Dendritic cell treated with granulocyte-macrophage colony-stimulating factor and Interleukin-4, amounts not matched to agents 40 ng/mL and 50 ng/mL, for 4 days (primary cell): Measurements from ENCODE around the gene STXBP6.

Experiments used
- H3K27ac Mint-ChIP-seq: one replicate; pipeline ENCODE4 v1.8.0; 2022; ENCODE audit warnings: mild to moderate bottlenecking, mixed read lengths
- H3K27me3 Mint-ChIP-seq: one replicate; pipeline ENCODE4 v1.8.0; 2022; ENCODE audit warnings: mild to moderate bottlenecking, mixed read lengths
- H3K36me3 Mint-ChIP-seq: one replicate; pipeline ENCODE4 v1.8.0; 2022; ENCODE audit warnings: low read depth, mixed read lengths
- H3K4me1 Mint-ChIP-seq: one replicate; pipeline ENCODE4 v1.8.0; 2022; ENCODE audit warnings: low read depth, mixed read lengths
- H3K4me3 Mint-ChIP-seq: one replicate; pipeline ENCODE4 v1.8.0; 2022; ENCODE audit warnings: mild to moderate bottlenecking, moderate library complexity, mixed read lengths
- H3K9me3 Mint-ChIP-seq: one replicate; pipeline ENCODE4 v1.8.0; 2022; ENCODE audit warnings: mixed read lengths
- intact Hi-C: fragments of 100-400 bp; cut with micrococcal nuclease; formaldehyde crosslinking; loops from one replicate; pipeline ENCODE4 v1.15.0; 2022

STXBP6 gene

DNA sequence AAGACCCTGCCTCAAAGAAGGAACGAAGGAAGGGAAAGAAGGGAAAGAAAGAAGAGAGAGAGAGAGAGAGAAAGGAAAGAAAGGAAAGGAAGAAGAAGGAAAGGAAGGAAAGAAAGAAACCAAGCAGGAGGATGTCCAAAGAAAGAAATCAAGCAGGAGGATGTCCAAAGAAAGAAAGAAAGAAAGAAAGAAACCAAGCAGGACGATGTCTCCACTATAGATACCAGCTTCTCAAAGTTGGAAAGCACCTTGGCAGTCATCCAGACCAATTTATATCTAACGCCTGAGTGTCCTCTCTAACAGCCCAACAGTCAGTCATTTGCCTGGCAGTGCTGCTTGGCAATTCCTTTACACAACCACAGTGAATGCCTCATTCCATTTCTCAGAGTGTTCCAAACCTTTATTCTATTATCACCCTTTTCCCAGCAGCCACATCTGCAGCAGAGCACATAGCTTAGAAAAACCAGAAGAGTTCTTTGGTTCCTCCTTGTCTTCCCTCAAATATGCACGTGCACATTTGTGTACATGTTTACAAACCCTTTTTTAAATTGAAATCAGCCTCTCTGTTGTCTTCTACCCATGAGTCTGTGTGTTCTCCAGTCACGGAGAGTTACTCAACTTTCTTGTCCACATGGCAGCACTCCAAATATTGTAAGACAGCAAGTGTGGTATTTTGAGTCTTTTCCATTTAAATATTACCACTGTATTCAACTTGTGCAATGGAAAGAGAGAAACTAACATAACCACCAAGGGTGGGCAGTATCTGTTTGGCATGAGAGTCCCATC is 138.4 kb downstream of the STXBP6 start:
- Mint-ChIP-seq H3K27ac (peak overlapping the region; percentile 28), H3K9me3 (no peaks in the 10 kb centered on the region), H3K4me1 (peaks cover 55% of the 10 kb centered on the region), H3K36me3 (no peaks in the 10 kb centered on the region), H3K4me3 (peak overlapping the region; percentile 0), H3K27me3 (peaks cover 3% of the 10 kb centered on the region)
- intact Hi-C loops: no loop called here

DNA sequence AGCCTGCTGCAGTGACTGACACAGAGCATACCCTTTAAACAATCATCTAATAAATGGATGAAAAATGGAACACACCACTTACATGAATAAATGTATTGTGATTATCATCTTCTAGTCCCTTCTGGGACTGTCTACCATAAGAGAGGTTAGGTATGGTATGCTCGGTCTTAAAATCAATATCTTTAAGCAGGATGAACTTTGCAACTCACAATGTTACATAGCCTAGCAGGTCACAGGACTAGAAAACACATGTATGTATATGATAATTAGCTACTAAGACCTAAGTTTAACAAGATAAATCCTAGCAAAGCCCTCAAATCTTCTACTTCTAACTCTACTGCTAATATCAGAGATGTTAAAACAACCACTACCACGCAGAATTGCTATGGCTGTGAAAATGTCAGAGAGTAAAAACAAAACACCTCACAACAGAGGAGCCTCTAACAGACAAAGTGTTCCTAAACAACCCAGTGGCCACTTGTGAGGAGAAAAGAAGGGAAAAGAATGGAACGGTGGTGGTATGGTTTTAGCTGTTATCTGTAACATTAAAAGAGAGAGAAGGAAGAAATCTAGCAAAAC is 139.4 kb downstream of the STXBP6 start:
- Mint-ChIP-seq H3K4me1 (peaks cover 57% of the 10 kb centered on the region), H3K9me3 (no peaks in the 10 kb centered on the region), H3K27ac (peak overlapping the region; percentile 20), H3K27me3 (peaks cover 3% of the 10 kb centered on the region), H3K4me3 (no peak overlapping the region), H3K36me3 (no peaks in the 10 kb centered on the region)
- intact Hi-C loops: no loop called here

DNA sequence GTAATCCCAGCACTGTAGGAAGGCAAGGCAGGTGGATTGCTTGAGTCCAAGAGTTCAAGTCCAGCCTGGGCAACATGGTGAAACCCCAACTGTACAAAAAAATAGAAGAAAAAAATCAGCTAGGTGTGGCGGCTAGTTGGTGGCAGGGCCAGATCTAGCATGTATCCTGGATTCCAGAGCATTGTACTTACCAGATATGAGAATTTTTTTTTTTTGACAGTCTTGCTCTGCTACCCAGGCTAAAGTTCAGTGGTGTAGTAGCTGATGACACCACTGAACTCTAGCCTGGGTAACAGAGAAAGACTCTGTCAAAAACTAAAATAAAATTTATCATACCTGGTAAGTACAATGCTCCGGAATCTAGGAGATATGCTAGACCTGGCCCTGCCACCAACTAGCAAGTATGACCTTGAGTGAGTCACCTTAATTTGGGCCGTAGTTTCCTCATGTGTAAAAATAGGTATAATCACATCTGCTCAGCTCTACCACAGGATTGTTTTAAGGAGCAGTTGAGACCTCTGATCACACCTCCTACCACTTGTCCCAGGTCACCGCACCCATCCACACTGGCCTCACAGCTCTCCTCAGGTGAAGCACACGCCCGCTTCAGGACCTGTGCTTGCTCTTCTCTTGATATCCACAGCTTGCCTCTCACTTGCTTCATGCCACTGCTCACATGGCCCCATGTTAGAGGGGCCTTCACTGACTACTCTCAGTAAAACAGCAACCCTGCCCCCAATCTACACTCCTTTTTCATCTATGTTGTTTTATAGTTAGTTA is 140.2 kb downstream of the STXBP6 start:
- peaks cover 61% of the 10 kb centered on the region for H3K4me1 Mint-ChIP-seq
- H3K4me3 Mint-ChIP-seq: no peak overlapping the region
- H3K27ac Mint-ChIP-seq: peak overlapping the region; percentile 20
- no peaks in the 10 kb centered on the region for H3K9me3 Mint-ChIP-seq
- H3K27me3 Mint-ChIP-seq: peaks cover 3% of the 10 kb centered on the region
- intact Hi-C loops: no loop called here
- no peaks in the 10 kb centered on the region for H3K36me3 Mint-ChIP-seq

DNA sequence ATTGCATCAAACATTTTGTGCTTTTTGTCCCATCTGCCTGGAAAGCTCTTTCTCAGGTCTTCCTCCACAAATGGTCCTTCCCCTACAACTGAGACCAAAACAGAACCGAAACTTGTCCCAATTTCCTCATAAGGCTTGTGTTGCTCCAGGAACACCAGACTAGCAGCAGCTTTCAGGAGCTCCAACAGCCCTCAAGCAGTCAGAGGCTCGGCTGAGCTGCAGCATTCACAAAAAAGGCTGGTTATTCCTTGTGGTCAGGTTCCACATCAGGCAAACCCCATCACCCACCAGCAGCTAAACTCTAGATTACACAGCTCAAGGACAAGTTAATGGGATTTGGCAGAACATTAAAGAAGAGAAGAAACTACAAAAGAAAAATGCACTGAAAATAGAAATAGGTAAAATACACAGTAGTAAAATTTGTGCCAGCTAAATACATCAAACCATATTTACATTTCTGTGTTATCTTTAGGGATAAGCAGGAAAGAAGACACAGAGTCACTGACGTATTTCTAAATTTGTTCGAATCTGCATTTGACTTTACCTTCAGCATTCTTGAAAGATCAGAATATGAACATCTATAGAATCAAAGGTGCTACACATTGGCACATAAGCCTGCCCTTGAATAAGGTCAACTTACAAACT is 141.2 kb downstream of the STXBP6 start:
- Mint-ChIP-seq H3K4me1 (peaks cover 55% of the 10 kb centered on the region), H3K27me3 (peaks cover 3% of the 10 kb centered on the region), H3K27ac (peak overlapping the region; percentile 48), H3K4me3 (no peak overlapping the region), H3K36me3 (no peaks in the 10 kb centered on the region), H3K9me3 (no peaks in the 10 kb centered on the region)
- intact Hi-C loops: no loop called here

DNA sequence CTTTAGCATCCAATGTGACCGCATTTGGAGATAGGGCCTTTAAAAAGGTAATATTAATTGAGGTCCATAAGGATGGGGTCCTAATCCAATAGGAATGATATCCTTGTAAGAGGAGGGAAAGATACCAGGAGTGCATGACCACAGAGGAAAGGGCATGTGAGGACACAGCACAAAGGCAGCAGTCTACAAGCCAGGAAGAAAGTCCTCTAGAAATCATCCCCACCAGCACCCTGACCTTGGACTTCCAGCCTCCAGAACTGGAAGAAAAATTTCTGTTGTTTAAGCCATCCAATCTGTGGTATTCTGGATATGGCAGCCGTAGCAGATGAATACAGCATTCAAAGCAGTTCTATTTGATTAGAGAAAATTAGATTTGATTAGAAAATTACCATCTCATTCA is 145.4 kb downstream of the STXBP6 start:
- H3K36me3 Mint-ChIP-seq: no peaks in the 10 kb centered on the region
- H3K4me3 Mint-ChIP-seq: no peak overlapping the region
- H3K27ac Mint-ChIP-seq: no peak overlapping the region
- intact Hi-C loops: no loop called here
- peaks cover 33% of the 10 kb centered on the region for H3K4me1 Mint-ChIP-seq
- H3K27me3 Mint-ChIP-seq: peaks cover 2% of the 10 kb centered on the region
- H3K9me3 Mint-ChIP-seq: no peaks in the 10 kb centered on the region

DNA sequence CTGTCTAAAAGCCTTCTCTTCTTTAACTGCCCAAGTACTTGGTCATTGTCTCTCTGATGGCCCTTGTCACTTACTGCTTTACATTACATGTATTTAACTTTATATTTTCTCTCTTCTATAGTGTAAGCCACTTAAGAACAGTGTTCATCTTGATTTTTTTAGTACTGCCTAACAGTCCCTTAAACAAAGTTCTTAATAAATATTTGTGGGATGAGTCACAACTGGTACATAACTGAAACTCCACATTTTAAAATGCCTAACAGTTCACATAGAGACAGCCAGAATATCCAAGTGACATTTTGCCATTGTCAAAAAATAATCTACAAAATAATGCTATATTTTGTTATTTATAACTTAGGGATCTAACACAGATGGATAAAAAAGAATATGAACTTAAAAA is 146.6 kb downstream of the STXBP6 start:
- Mint-ChIP-seq H3K4me3 (no peak overlapping the region), H3K4me1 (peaks cover 21% of the 10 kb centered on the region), H3K36me3 (no peaks in the 10 kb centered on the region), H3K27ac (no peak overlapping the region), H3K27me3 (peaks cover 2% of the 10 kb centered on the region), H3K9me3 (no peaks in the 10 kb centered on the region)
- intact Hi-C loops: no loop called here

DNA sequence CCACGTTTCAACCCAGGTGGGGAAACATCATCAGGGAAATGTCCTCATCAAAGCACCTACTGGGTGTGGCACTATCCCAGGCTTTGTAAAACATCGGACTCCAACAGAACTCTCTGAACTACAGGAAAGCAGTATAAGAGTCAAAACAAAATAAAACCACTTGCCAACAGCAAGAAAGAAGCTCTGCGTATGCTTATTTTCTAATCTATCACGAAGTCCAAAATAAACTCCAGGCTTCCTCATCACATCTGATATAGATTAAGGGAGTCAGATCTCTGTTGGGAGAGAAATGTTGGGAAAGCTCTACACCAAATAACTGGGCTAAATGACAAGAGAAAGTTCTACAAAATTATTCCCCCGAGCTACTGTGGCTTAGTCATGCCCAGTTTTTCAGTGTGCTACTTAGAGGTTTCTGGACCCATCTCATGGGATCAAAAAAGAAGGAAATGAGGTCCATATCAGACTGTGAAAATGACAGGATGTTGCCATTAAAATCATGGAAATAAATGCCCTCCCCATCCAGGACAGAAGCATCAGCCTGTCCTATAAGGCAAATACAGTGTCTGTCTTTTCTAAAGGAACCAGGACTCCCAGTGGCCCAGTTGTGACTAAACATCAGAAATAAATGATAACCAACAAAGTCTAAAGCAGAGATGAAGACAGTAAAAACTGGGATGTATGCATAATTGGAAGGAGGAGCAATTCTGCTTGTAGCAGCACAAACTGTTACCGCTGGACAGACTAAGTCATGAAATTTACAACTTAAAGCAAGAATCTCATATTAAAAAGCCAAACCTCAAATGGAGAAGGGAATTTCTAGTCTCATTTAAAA is 149.5 kb downstream of the STXBP6 start:
- Mint-ChIP-seq H3K27me3 (peaks cover 6% of the 10 kb centered on the region), H3K9me3 (no peaks in the 10 kb centered on the region), H3K4me1 (peaks cover 9% of the 10 kb centered on the region), H3K36me3 (no peaks in the 10 kb centered on the region), H3K27ac (no peak overlapping the region), H3K4me3 (no peak overlapping the region)
- intact Hi-C loops: no loop called here

DNA sequence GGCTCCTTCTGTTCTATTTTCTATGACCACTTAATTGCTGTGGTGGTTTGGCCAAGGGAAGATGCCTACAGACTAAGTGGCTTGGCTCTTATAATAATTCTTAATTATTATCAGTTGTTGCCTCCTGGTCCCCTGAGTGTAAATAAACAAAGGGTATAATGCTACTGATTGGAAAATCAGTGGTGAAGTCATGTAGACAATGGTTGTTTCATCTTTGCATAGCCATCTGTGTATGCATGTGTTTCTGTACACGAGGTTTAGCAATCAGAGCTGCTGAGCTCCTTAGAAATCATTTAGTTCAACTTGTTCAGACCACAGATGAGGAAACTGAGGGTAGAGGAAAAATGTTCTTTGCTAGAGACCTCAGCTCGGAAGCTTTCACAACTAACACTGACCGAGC is 152.2 kb downstream of the STXBP6 start:
- Mint-ChIP-seq H3K4me1 (peaks cover 11% of the 10 kb centered on the region), H3K27ac (no peak overlapping the region), H3K4me3 (no peak overlapping the region), H3K27me3 (peaks cover 6% of the 10 kb centered on the region), H3K36me3 (no peaks in the 10 kb centered on the region), H3K9me3 (no peaks in the 10 kb centered on the region)
- intact Hi-C loops: no loop called here

DNA sequence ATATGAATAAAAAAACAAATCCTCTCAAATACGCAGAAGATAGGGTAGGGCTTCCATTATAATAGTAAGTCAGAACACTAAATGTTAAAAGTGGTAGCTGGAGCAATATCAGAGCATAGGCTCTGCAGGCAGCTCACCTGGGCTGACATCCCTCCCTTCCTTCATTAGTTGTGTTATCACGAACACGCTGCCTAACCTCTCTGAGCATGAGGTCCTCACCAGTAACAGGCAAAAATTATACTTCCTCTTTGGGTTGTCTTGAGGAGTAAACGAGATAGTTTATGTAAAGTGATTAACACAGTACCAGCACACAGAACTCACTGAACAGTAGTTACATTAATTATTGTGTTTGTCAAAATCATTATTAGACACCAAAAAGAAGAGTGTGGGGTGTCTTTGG is 154.3 kb downstream of the STXBP6 start:
- no peak overlapping the region for H3K27ac Mint-ChIP-seq
- peaks cover 7% of the 10 kb centered on the region for H3K9me3 Mint-ChIP-seq
- no peak overlapping the region for H3K4me3 Mint-ChIP-seq
- peaks cover 11% of the 10 kb centered on the region for H3K4me1 Mint-ChIP-seq
- H3K27me3 Mint-ChIP-seq: peaks cover 6% of the 10 kb centered on the region
- H3K36me3 Mint-ChIP-seq: no peaks in the 10 kb centered on the region
- intact Hi-C loops: no loop called here

DNA sequence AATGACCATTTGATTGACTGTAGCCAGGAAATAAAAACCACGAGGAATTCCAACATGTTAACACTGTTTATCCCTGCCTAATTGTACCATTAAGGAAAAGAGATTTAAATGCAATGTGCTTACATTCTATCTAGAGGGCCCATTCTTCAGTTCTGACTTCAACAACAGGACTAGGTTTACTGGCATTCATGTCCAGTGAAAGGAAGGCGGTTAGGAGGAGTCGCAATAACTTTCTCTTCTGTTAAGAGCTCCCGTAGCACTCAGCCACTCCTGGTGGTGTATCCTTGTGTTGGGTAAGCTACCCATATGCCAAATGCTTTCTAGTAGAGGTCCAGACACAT is 154.7 kb downstream of the STXBP6 start:
- Mint-ChIP-seq H3K9me3 (peaks cover 11% of the 10 kb centered on the region), H3K36me3 (no peaks in the 10 kb centered on the region), H3K27ac (no peak overlapping the region), H3K27me3 (peaks cover 3% of the 10 kb centered on the region), H3K4me3 (no peak overlapping the region), H3K4me1 (peaks cover 11% of the 10 kb centered on the region)
- intact Hi-C loops: no loop called here

DNA sequence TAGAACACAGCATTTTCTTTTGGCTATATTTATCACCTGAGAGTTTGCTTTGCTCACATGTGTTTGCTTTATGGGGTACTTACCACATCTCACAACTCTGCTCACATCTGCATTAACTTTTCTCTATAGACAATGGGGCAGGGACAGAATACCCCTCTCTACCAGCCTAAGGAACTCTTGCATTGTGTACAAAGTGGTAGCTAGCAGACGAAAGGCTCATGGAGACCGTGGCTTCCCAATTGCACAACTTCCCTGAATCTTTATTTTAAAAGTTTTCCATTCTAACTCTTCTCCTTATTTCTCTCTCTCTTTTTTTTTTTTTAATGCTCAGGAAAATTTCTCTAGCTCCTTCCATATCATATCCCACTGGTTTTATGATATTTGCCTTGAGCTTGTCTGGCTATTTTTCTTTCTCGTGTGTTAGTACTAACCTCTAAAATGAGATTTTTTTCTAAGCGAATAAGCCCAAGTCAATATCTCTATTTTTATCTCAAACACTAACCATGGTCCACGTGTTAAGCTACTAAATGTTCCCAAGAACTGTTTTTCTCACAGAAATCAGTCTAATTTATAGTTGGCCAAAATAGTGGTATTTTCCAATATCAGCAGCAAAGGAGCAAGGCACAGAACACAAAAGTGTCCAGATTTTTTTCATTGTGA is 155.2 kb downstream of the STXBP6 start:
- peaks cover 11% of the 10 kb centered on the region for H3K4me1 Mint-ChIP-seq
- H3K27ac Mint-ChIP-seq: no peak overlapping the region
- no peak overlapping the region for H3K4me3 Mint-ChIP-seq
- peaks cover 3% of the 10 kb centered on the region for H3K27me3 Mint-ChIP-seq
- peaks cover 16% of the 10 kb centered on the region for H3K9me3 Mint-ChIP-seq
- H3K36me3 Mint-ChIP-seq: no peaks in the 10 kb centered on the region
- intact Hi-C loops: no loop called here

DNA sequence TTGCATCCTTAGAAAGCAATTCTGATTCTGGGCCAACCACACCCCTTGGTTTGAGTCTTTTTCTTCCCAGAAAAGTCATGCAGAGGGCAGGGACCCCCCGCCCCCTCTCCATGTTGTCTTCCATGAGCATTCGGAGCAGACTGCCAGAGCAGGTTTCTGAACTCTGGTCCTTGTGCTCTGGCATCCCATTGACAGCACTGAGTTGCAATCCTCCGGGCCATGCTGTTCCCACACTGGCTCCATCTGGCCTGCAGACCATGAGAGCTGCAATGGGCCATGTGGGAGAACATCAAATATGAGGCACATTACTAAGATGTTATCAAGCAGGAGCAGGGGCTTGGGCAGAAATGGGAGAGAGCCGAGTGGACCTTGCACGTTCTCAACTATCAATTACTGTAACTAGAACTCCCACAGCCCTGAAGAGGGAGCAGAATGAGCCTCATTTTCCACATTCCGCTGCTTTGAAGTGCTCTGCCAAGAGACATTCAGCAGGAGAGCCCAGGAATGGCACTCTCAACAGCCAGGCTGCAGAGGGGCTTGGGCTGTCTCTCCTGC is 157.4 kb downstream of the STXBP6 start:
- H3K27ac Mint-ChIP-seq: no peak overlapping the region
- H3K4me3 Mint-ChIP-seq: no peak overlapping the region
- H3K27me3 Mint-ChIP-seq: no peaks in the 10 kb centered on the region
- H3K36me3 Mint-ChIP-seq: no peaks in the 10 kb centered on the region
- intact Hi-C loops: no loop called here
- peaks cover 17% of the 10 kb centered on the region for H3K9me3 Mint-ChIP-seq
- H3K4me1 Mint-ChIP-seq: peaks cover 18% of the 10 kb centered on the region

DNA sequence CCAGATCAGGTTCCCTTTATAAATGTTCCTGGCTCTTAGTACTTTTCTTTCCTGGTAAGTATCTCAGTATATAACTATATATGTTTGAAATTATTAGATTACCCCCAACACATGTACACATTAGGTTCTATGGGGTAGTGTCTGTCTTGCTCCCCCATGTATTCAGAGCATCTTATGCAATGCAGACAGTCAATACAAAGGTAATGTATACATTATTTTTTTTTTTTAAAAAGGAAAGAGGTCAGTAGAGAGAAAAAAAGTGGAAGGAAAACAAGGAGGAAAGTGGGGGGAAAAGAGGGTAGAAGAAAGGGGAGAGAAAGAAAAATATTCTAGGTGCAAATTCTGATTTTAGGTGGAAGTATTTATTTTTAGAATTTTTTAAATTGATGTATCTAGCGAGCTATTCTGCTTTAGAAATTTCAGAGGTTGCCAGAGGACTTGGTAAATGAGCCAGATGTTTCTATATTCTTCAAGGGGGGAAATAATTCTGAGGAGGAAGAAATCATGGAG is 157.9 kb downstream of the STXBP6 start:
- peaks cover 18% of the 10 kb centered on the region for H3K4me1 Mint-ChIP-seq
- no peak overlapping the region for H3K4me3 Mint-ChIP-seq
- no peaks in the 10 kb centered on the region for H3K36me3 Mint-ChIP-seq
- no peaks in the 10 kb centered on the region for H3K27me3 Mint-ChIP-seq
- H3K9me3 Mint-ChIP-seq: peaks cover 17% of the 10 kb centered on the region
- H3K27ac Mint-ChIP-seq: no peak overlapping the region
- intact Hi-C loops: no loop called here
